NCI-H460 (cell line): ENCODE measurements around the gene IFNA7. TPM values are rescaled to one million over a fixed set of nuclear protein-coding genes. Genes with fewer than 3 reads are reported as not detected.
"Not testable (repeated sequence)": the region's sequence is repeated elsewhere in the genome, so short reads cannot be mapped to it uniquely, and the experiment has no call there.

Experiments used
- DNase-seq: peaks from one replicate; pipeline ENCODE4 v3.0.0-alpha.2; 2016; ENCODE audit warnings: low read depth; ENCODE audit errors: extremely low read depth
- polyA plus RNA-seq: library from polyadenylated mRNA; depleted of rRNA; stranded (reverse); fragments of >200 nt; gene quantifications from 2 replicates; pipeline ENCODE4 v1.2.3, GENCODE V29; 2014; cell fraction: nucleus; rRNA removed
- total RNA-seq: library from RNA; depleted of rRNA; stranded (reverse); fragments of >200 nt; shearing (Covaris generic); gene quantifications from 2 replicates; pipeline ENCODE4 v1.2.3, GENCODE V29; 2014; rRNA removed

Gene IFNA7
- total RNA-seq, result not detected in 2 replicates
- polyA plus RNA-seq, result not detected in 2 replicates

GRCh38 chr9:21202105-21202504, at the start of gene IFNA7:
Gene IFNA7 (minus strand): TSS chr9:21202205. CDS start chr9:21202165, 40 bp downstream.
- not testable (repeated sequence) for DNase-seq

- no peak for DNase-seq
These were observed 49.6 kb upstream of the IFNA7 start for GRCh38 chr9:21251638-21252037.

- DNase-seq, result no peak
These were observed 49.2 kb upstream of the IFNA7 start for GRCh38 chr9:21251190-21251589.

GRCh38 chr9:21244836-21245235, 42.8 kb upstream of the IFNA7 start:
- DNase-seq, result no peak

GRCh38 chr9:21239911-21240310, 37.9 kb upstream of the IFNA7 start, which contains the start of gene IFNA14:
Gene IFNA14 (minus strand): TSS chr9:21240005. CDS start chr9:21239935, 70 bp downstream.
- no peak for DNase-seq

GRCh38 chr9:21236360-21236714, 34.3 kb upstream of the IFNA7 start:
- DNase-seq, result not testable (repeated sequence)

GRCh38 chr9:21235468-21236359, 33.7 kb upstream of the IFNA7 start:
- DNase-seq, result peak; percentile 30

- no peak for DNase-seq
These were observed 32.2 kb upstream of the IFNA7 start for GRCh38 chr9:21234153-21234687.

DNA sequence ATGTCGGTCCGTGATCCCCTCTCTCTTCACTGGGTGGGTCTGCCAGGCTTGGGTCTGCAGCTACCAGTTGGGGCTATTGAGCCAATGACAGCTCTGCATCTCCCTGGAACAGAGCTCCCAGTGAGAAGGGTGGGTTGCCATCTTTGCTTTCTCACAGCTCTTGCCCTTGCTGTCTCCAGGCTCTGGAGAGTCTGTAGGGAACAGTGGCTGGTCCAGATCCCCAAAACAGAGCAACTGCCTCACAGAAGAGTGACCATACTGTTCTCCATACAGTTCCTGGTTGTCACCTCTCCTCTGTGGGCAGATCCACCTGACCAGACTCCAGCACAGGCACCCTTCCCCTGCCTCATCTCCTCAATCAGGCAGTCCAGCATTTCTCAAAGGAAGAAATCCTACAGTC, 31.3 kb upstream of the IFNA7 start:
- no peak for DNase-seq

DNA sequence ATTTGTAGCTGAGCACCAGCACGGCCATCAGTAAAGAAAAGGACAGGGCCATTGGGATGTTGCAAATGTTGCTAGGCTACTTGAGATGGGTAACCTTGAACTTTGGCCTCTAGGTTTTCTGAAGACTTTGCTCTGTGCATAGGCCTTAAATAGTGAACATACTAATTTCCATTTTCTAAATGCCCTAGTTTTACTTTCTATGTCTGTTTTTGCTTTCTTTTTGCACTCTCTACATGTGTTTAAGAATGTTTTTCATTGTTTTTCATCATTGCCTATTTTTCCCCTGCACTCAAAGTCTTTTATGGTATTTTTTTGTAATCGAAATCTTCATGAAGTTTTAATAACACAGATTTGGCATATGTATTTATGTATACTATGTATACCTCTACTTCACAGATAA, 26.1 kb upstream of the IFNA7 start, which contains the start of gene IFNA17:
IFNA17 (minus strand) TSS at position 101 of the 400 bp plus-strand sequence; CDS start at position 52, 49 bp downstream.
- no peak for DNase-seq

GRCh38 chr9:21217211-21217610, 15.2 kb upstream of the IFNA7 start, which contains the start of gene IFNA16:
Gene IFNA16 (minus strand): TSS chr9:21217311. CDS start chr9:21217305, 6 bp downstream.
- not testable (repeated sequence) for DNase-seq

- DNase-seq, result peak; percentile 0
These were observed 11.7 kb upstream of the IFNA7 start for GRCh38 chr9:21213411-21214326.

GRCh38 chr9:21212160-21212559, 10.2 kb upstream of the IFNA7 start:
- DNase-seq, result not testable (repeated sequence)

GRCh38 chr9:21210782-21211181, 8.8 kb upstream of the IFNA7 start:
- DNase-seq, result not testable (repeated sequence)

- no peak for DNase-seq
These were observed 8.3 kb upstream of the IFNA7 start for GRCh38 chr9:21210311-21210710.

- DNase-seq, result not testable (repeated sequence)
These were observed 5.0 kb upstream of the IFNA7 start, which contains the start of gene IFNA10 for GRCh38 chr9:21207043-21207442. Gene IFNA10 (minus strand): TSS chr9:21207143. CDS start chr9:21207097, 46 bp downstream.

DNA sequence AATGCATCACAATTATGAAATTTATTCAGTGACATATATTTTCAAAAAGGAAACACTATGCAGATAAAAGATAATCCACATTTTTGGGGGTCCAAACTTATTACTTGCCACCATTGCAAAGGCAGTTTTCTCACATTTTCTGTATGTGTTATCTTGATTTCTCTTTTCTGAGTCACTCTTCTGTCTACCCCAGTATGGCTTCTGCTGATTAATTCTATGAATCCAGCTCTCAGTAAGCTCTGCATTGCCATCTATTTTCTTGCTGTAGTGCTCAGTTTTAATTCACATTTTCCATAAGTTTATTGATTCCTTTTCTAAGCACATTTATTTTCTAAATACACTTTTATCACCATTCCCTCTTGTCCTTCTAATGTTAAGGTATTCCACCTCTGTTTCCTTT, 3.2 kb upstream of the IFNA7 start:
- DNase-seq, result no peak

GRCh38 chr9:21194867-21195776, 6.9 kb downstream of the IFNA7 start:
- DNase-seq, result peak; percentile 18

DNA sequence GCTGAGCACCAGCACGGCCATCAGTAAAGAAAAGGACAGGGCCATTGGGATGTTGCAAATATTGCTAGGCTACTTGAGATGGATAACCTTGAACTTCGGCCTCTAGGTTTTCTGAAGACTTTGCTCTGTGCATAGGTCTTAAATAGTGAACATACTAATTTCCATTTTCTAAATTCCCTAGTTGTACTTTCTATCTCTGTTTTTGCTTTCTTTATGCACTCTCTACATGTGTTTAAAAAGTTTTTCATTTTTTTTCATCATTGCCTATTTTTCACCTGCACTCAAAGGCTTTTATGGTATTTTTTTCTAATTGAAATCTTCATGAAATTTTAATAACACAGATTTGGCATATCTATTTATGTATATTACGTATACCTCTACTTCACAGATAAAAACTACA, 14.5 kb downstream of the IFNA7 start, which contains the start of gene IFNA4:
IFNA4 (minus strand) TSS at position 101 of the 400 bp plus-strand sequence; CDS start at position 45, 56 bp downstream.
- not testable (repeated sequence) for DNase-seq
